GM23338 (cell line): ENCODE data around the gene DENND5B. TPM values are rescaled to one million over a fixed set of nuclear protein-coding genes. Genes with fewer than 3 reads are reported as not detected.

Experiments used
- ATAC-seq: fragments of 200-7000 bp; cut with Tn5 transposase; 3 replicates; pipeline ENCODE4 v1.9.1; 2020
- DNase-seq: peaks from one replicate; pipeline ENCODE4 v3.0.0-alpha.2; 2015; ENCODE audit warnings: low spot score
- H2AFZ ChIP-seq: fragments of 200-600 bp; sonication (generic); 2 replicates; pipeline ENCODE4 v1.8.0; 2016; ENCODE audit warnings: antibody characterized with exemption, mild to moderate bottlenecking, moderate library complexity
- H3F3A ChIP-seq: fragments of 200-600 bp; sonication (generic); replicated peaks from 2 replicates; pipeline ENCODE4 v1.8.0; 2017; ENCODE audit warnings: antibody characterized with exemption, mixed run types, low read depth
- H3K27ac ChIP-seq: fragments of 200-600 bp; sonication (generic); 2 replicates; pipeline ENCODE4 v1.6.1; 2016; ENCODE audit warnings: low read depth
- H3K27me3 ChIP-seq: fragments of 200-600 bp; sonication (generic); 2 replicates; pipeline ENCODE4 v1.8.0; 2016; ENCODE audit warnings: mild to moderate bottlenecking, mixed run types, moderate library complexity; ENCODE audit not compliant: insufficient read depth
- H3K36me3 ChIP-seq: fragments of 200-600 bp; sonication (generic); 2 replicates; pipeline ENCODE4 v1.8.0; 2016; ENCODE audit warnings: mild to moderate bottlenecking; ENCODE audit not compliant: insufficient read depth
- H3K4me1 ChIP-seq: fragments of 200-600 bp; sonication (generic); 2 replicates; pipeline ENCODE4 v1.8.0; 2016; ENCODE audit warnings: mild to moderate bottlenecking, moderate library complexity; ENCODE audit not compliant: insufficient read depth
- H3K4me2 ChIP-seq: fragments of 200-600 bp; sonication (generic); 2 replicates; pipeline ENCODE4 v1.7.1; 2017; ENCODE audit warnings: mixed run types
- H3K4me3 ChIP-seq: fragments of 200-600 bp; sonication (generic); 2 replicates; pipeline ENCODE4 v1.6.1; 2016; ENCODE audit warnings: mixed run types
- H3K79me2 ChIP-seq: fragments of 200-600 bp; sonication (generic); replicated peaks from 2 replicates; pipeline ENCODE4 v1.8.0; 2017; ENCODE audit warnings: mild to moderate bottlenecking; ENCODE audit not compliant: insufficient read depth
- H3K9me2 ChIP-seq: fragments of 200-600 bp; sonication (generic); 2 replicates; pipeline ENCODE4 v1.8.0; 2017; ENCODE audit not compliant: insufficient read depth
- H4K20me1 ChIP-seq: fragments of 200-600 bp; sonication (generic); replicated peaks from 2 replicates; pipeline ENCODE4 v1.8.0; 2017; ENCODE audit warnings: mild to moderate bottlenecking; ENCODE audit not compliant: insufficient read depth
- H3K27ac Mint-ChIP-seq: 2 replicates; pipeline ENCODE4 v1.8.0; 2020; ENCODE audit warnings: inconsistent platforms, mild to moderate bottlenecking, moderate library complexity, mixed read lengths
- H3K27me3 Mint-ChIP-seq: 3 replicates; pipeline ENCODE4 v1.8.0; 2022; ENCODE audit warnings: low read depth, mild to moderate bottlenecking, moderate library complexity, mixed read lengths, inconsistent platforms; ENCODE audit not compliant: insufficient read depth, poor library complexity
- H3K36me3 Mint-ChIP-seq: 3 replicates; pipeline ENCODE4 v1.8.0; 2021; ENCODE audit warnings: low read depth, mild to moderate bottlenecking, inconsistent platforms, moderate library complexity, mixed read lengths
- H3K4me1 Mint-ChIP-seq: 3 replicates; pipeline ENCODE4 v1.8.0; 2020; ENCODE audit warnings: mild to moderate bottlenecking, inconsistent platforms, mixed read lengths
- H3K4me3 Mint-ChIP-seq: 3 replicates; pipeline ENCODE4 v1.8.0; 2021; ENCODE audit warnings: moderate library complexity, mild to moderate bottlenecking, inconsistent platforms, mixed read lengths
- H3K9me3 Mint-ChIP-seq: 3 replicates; pipeline ENCODE4 v1.8.0; 2020; ENCODE audit warnings: moderate library complexity, mild to moderate bottlenecking, inconsistent platforms, mixed read lengths
- CREB1 ChIP-seq: fragments of 250-450 bp; sonication (Bioruptor Pico); IDR thresholded peaks from 2 replicates; pipeline ENCODE4 v1.5.0; 2020; ENCODE audit warnings: low read depth, mild to moderate bottlenecking, moderate library complexity
- EZH2 ChIP-seq: fragments of 200-600 bp; sonication (generic); IDR thresholded peaks from one replicate; pipeline ENCODE4 v1.8.0; 2017; ENCODE audit warnings: antibody characterized with exemption, mild to moderate bottlenecking, low read depth; ENCODE audit not compliant: unreplicated experiment
- EZH2phosphoT487 ChIP-seq: fragments of 200-600 bp; sonication (generic); IDR thresholded peaks from one replicate; pipeline ENCODE4 v1.8.1; 2018; ENCODE audit warnings: antibody characterized with exemption; ENCODE audit not compliant: unreplicated experiment
- JUNB ChIP-seq: IDR thresholded peaks from one replicate; pipeline ENCODE4 v1.6.1; 2016; ENCODE audit warnings: antibody characterized with exemption; ENCODE audit not compliant: unreplicated experiment
- NANOG ChIP-seq: IDR thresholded peaks from 2 replicates; pipeline ENCODE4 v1.6.1; 2016; ENCODE audit warnings: antibody characterized with exemption, borderline replicate concordance
- POLR2AphosphoS5 ChIP-seq: IDR thresholded peaks from 2 replicates; pipeline ENCODE4 v1.6.1; 2016; ENCODE audit warnings: antibody characterized with exemption, low read depth
- STAT1 ChIP-seq: IDR thresholded peaks from one replicate; pipeline ENCODE4 v1.6.1; 2016; ENCODE audit warnings: antibody characterized with exemption; ENCODE audit not compliant: unreplicated experiment
- ZNF114 ChIP-seq: fragments of 250-450 bp; sonication (Bioruptor Pico); IDR thresholded peaks from 2 replicates; pipeline ENCODE4 v1.5.0; 2020; ENCODE audit warnings: mild to moderate bottlenecking, moderate library complexity
- ZNF331 ChIP-seq: fragments of 250-450 bp; sonication (Bioruptor Pico); IDR thresholded peaks from 2 replicates; pipeline ENCODE4 v1.5.0; 2020; ENCODE audit warnings: low read depth, mild to moderate bottlenecking, moderate library complexity
- polyA plus RNA-seq: library from polyadenylated mRNA; unstranded; fragments of >200 nt; fragmentation: Nextera tagmentation; extraction: Ambion mirVana; gene quantifications from 2 replicates; pipeline ENCODE4 v1.2.1, GENCODE V29; 2016
- total RNA-seq: library from RNA; depleted of rRNA; stranded (reverse); fragments of >200 nt; shearing (Covaris generic); gene quantifications from 2 replicates; pipeline ENCODE4 v1.2.3, GENCODE V29; 2014
- TF ChIP-seq, protein P1 (sequence below): IDR thresholded peaks from 2 replicates; pipeline ENCODE4 v1.6.1; 2016; ENCODE audit warnings: antibody characterized with exemption
- TF ChIP-seq, protein P2 (sequence below): IDR thresholded peaks from one replicate; pipeline ENCODE4 v1.6.1; 2018; ENCODE audit warnings: antibody characterized with exemption; ENCODE audit not compliant: unreplicated experiment
- TF ChIP-seq, protein P3 (sequence below), 2 experiments: fragments of 200-600 bp in 1 of 2; sonication (generic) in 1 of 2; conservative IDR thresholded peaks; 2 replicates each; pipeline versions ENCODE4 v1.5.1 to v1.6.1; 2016 to 2017; ENCODE audit warnings: antibody characterized with exemption in 2 of 2, low read depth in 2 of 2, mild to moderate bottlenecking in 2 of 2, moderate library complexity in 1 of 2
- TF ChIP-seq, protein P4 (sequence below): fragments of 250-450 bp; sonication (Bioruptor Pico); IDR thresholded peaks from 2 replicates; pipeline ENCODE4 v1.5.0; 2020; ENCODE audit warnings: mild to moderate bottlenecking, moderate library complexity

Gene DENND5B
- total and polyA plus RNA-seq, 2 experiments from 2014 or later = 6.5 to 17.2 TPM

DNA sequence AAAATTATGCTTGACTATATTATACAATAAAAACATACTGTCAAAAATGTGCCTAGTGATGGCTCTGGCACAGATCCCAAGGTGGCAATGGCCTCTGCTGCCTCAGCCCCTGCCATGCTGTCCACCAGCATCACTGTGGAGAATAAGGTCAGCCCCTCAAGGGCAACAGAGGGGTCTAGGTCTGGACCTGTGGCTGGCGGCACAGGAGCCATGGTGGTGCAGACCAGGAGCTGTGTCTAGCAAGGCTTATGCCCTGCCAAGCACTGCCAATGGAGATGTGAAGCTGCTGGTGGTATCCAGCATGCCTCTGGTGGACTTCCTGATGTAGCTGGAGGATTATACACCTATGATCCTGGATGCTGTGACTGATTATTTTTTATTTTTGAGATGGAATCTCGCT lies 125.9 kb downstream of the DENND5B start:
- no peak overlapping the region for H3K27ac Mint-ChIP-seq
- no peak for ATAC-seq
- H2AFZ ChIP-seq = no peak overlapping the region
- H3K36me3 ChIP-seq = no peaks in the 10 kb centered on the region
- peaks cover 2% of the 10 kb centered on the region; the same call in 2 of the 3 replicates for H3K36me3 Mint-ChIP-seq
- no peak overlapping the region for H3K27ac ChIP-seq
- H3K4me3 Mint-ChIP-seq = no peak overlapping the region
- H3K4me3 ChIP-seq = no peak overlapping the region
- no peaks in the 10 kb centered on the region for H3K79me2 ChIP-seq
- peaks cover 5% of the 10 kb centered on the region; the same call in 1 of the 2 replicates for H3K9me2 ChIP-seq
- TF ChIP-seq, protein P1, sequence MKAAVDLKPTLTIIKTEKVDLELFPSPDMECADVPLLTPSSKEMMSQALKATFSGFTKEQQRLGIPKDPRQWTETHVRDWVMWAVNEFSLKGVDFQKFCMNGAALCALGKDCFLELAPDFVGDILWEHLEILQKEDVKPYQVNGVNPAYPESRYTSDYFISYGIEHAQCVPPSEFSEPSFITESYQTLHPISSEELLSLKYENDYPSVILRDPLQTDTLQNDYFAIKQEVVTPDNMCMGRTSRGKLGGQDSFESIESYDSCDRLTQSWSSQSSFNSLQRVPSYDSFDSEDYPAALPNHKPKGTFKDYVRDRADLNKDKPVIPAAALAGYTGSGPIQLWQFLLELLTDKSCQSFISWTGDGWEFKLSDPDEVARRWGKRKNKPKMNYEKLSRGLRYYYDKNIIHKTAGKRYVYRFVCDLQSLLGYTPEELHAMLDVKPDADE = no peak
- TF ChIP-seq POLR2AphosphoS5 (no peak), ZNF114 (CRISPR knock-in tag) (no peak), ZNF331 (CRISPR knock-in tag) (no peak), EZH2 (no peak), NANOG (no peak), JUNB (no peak), CREB1 (no peak), EZH2phosphoT487 (no peak), STAT1 (no peak)
- TF ChIP-seq, protein P2, sequence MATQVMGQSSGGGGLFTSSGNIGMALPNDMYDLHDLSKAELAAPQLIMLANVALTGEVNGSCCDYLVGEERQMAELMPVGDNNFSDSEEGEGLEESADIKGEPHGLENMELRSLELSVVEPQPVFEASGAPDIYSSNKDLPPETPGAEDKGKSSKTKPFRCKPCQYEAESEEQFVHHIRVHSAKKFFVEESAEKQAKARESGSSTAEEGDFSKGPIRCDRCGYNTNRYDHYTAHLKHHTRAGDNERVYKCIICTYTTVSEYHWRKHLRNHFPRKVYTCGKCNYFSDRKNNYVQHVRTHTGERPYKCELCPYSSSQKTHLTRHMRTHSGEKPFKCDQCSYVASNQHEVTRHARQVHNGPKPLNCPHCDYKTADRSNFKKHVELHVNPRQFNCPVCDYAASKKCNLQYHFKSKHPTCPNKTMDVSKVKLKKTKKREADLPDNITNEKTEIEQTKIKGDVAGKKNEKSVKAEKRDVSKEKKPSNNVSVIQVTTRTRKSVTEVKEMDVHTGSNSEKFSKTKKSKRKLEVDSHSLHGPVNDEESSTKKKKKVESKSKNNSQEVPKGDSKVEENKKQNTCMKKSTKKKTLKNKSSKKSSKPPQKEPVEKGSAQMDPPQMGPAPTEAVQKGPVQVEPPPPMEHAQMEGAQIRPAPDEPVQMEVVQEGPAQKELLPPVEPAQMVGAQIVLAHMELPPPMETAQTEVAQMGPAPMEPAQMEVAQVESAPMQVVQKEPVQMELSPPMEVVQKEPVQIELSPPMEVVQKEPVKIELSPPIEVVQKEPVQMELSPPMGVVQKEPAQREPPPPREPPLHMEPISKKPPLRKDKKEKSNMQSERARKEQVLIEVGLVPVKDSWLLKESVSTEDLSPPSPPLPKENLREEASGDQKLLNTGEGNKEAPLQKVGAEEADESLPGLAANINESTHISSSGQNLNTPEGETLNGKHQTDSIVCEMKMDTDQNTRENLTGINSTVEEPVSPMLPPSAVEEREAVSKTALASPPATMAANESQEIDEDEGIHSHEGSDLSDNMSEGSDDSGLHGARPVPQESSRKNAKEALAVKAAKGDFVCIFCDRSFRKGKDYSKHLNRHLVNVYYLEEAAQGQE = no peak
- TF ChIP-seq, protein P3, sequence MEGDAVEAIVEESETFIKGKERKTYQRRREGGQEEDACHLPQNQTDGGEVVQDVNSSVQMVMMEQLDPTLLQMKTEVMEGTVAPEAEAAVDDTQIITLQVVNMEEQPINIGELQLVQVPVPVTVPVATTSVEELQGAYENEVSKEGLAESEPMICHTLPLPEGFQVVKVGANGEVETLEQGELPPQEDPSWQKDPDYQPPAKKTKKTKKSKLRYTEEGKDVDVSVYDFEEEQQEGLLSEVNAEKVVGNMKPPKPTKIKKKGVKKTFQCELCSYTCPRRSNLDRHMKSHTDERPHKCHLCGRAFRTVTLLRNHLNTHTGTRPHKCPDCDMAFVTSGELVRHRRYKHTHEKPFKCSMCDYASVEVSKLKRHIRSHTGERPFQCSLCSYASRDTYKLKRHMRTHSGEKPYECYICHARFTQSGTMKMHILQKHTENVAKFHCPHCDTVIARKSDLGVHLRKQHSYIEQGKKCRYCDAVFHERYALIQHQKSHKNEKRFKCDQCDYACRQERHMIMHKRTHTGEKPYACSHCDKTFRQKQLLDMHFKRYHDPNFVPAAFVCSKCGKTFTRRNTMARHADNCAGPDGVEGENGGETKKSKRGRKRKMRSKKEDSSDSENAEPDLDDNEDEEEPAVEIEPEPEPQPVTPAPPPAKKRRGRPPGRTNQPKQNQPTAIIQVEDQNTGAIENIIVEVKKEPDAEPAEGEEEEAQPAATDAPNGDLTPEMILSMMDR (conservative IDR thresholded peaks at IDR 0.05; ENCODE audit: low read depth in 2 of 2) = no peak
- TF ChIP-seq, protein P4, sequence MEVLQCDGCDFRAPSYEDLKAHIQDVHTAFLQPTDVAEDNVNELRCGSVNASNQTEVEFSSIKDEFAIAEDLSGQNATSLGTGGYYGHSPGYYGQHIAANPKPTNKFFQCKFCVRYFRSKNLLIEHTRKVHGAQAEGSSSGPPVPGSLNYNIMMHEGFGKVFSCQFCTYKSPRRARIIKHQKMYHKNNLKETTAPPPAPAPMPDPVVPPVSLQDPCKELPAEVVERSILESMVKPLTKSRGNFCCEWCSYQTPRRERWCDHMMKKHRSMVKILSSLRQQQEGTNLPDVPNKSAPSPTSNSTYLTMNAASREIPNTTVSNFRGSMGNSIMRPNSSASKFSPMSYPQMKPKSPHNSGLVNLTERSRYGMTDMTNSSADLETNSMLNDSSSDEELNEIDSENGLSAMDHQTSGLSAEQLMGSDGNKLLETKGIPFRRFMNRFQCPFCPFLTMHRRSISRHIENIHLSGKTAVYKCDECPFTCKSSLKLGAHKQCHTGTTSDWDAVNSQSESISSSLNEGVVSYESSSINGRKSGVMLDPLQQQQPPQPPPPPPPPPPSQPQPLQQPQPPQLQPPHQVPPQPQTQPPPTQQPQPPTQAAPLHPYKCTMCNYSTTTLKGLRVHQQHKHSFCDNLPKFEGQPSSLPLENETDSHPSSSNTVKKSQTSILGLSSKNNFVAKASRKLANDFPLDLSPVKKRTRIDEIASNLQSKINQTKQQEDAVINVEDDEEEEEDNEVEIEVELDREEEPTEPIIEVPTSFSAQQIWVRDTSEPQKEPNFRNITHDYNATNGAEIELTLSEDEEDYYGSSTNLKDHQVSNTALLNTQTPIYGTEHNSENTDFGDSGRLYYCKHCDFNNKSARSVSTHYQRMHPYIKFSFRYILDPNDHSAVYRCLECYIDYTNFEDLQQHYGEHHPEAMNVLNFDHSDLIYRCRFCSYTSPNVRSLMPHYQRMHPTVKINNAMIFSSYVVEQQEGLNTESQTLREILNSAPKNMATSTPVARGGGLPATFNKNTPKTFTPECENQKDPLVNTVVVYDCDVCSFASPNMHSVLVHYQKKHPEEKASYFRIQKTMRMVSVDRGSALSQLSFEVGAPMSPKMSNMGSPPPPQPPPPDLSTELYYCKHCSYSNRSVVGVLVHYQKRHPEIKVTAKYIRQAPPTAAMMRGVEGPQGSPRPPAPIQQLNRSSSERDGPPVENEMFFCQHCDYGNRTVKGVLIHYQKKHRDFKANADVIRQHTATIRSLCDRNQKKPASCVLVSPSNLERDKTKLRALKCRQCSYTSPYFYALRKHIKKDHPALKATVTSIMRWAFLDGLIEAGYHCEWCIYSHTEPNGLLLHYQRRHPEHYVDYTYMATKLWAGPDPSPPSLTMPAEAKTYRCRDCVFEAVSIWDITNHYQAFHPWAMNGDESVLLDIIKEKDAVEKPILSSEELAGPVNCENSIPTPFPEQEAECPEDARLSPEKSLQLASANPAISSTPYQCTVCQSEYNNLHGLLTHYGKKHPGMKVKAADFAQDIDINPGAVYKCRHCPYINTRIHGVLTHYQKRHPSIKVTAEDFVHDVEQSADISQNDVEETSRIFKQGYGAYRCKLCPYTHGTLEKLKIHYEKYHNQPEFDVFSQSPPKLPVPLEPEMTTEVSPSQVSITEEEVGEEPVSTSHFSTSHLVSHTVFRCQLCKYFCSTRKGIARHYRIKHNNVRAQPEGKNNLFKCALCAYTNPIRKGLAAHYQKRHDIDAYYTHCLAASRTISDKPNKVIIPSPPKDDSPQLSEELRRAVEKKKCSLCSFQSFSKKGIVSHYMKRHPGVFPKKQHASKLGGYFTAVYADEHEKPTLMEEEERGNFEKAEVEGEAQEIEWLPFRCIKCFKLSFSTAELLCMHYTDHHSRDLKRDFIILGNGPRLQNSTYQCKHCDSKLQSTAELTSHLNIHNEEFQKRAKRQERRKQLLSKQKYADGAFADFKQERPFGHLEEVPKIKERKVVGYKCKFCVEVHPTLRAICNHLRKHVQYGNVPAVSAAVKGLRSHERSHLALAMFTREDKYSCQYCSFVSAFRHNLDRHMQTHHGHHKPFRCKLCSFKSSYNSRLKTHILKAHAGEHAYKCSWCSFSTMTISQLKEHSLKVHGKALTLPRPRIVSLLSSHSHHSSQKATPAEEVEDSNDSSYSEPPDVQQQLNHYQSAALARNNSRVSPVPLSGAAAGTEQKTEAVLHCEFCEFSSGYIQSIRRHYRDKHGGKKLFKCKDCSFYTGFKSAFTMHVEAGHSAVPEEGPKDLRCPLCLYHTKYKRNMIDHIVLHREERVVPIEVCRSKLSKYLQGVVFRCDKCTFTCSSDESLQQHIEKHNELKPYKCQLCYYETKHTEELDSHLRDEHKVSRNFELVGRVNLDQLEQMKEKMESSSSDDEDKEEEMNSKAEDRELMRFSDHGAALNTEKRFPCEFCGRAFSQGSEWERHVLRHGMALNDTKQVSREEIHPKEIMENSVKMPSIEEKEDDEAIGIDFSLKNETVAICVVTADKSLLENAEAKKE (CRISPR knock-in tag) = no peak
- DNase-seq = no peak
- H3K27me3 Mint-ChIP-seq = no peaks in the 10 kb centered on the region
- H3F3A ChIP-seq = no peaks in the 10 kb centered on the region
- no peaks in the 10 kb centered on the region for H3K27me3 ChIP-seq
- H4K20me1 ChIP-seq = no peaks in the 10 kb centered on the region
- H3K4me1 ChIP-seq = no peaks in the 10 kb centered on the region
- peaks cover 11% of the 10 kb centered on the region; the same call in 2 of the 3 replicates for H3K4me1 Mint-ChIP-seq
- no peaks in the 10 kb centered on the region for H3K9me3 Mint-ChIP-seq
- no peak overlapping the region for H3K4me2 ChIP-seq
